ENCODE data around the gene ITGB3. TPM values are rescaled to one million over a fixed set of nuclear protein-coding genes. Genes with fewer than 3 reads are reported as not detected.

ITGB3 gene
- total RNA-seq, 1 experiment from 2014 or later, result not detected

GRCh38 chr17:47300718-47301117 lies 47.1 kb downstream of the ITGB3 start:
- ChIA-PET POLR2A (no interaction called here), RAD21 (ENCODE audit: low non-redundant PET in 1 of 2, low total read pairs in 2 of 2, uncharacterized antibody in 2 of 2, unreplicated experiment in 2 of 2) (no interaction called here), CTCF (interaction anchor here (0.7 to 1.0 kb wide), 2 partner anchors 9 to 14 kb away, joined by 3 read pairs; no protein-coding TSS in a partner anchor)
- H3K9me3 ChIP-seq (ENCODE audit: control insufficient read depth in 1 of 2, insufficient read depth in 1 of 2, low read depth in 1 of 2, low read length in 2 of 2), result no peaks in the 10 kb centered on the region
- no TSS peak for BruUV-seq (replicated peaks)
- H3K4me3 ChIP-seq (replicated peaks in 1 of 2; ENCODE audit: low read depth in 1 of 2, low read length in 2 of 2), result no peak overlapping the region
- no peaks in the 10 kb centered on the region for H3K9me2 ChIP-seq (ENCODE audit: insufficient read depth)
- peaks cover 7 to 9% of the 10 kb centered on the region in 2 experiments for H3K4me1 ChIP-seq (ENCODE audit: control insufficient read depth in 1 of 2, insufficient read depth in 2 of 2, low read length in 2 of 2)
- DNase-seq (ENCODE audit: low read depth, low spot score) (no peak), ATAC-seq (no peak)
- no peak overlapping the region for H3K9ac ChIP-seq (ENCODE audit: low read length)
- H2AFZ ChIP-seq (ENCODE audit: low read depth, low read length, poor library complexity, severe bottlenecking), result no peak overlapping the region
- H3K27ac ChIP-seq (ENCODE audit: low read depth, low read length), result no peak overlapping the region
- intact Hi-C loops (cut with micrococcal nuclease), result no loop called here
- H3K36me3 ChIP-seq (ENCODE audit: control insufficient read depth in 1 of 2, insufficient read depth in 2 of 2, low read length in 2 of 2), result no peaks in the 10 kb centered on the region
- no peaks in the 10 kb centered on the region for H3K27me3 ChIP-seq (ENCODE audit: insufficient read depth, low read length)
- H4K20me1 ChIP-seq (ENCODE audit: insufficient read depth), result no peaks in the 10 kb centered on the region
- TF ChIP-seq CEBPB (IDR thresholded peaks at IDR 0.05; ENCODE audit: low read depth) (no peak), SP1 (IDR thresholded peaks at IDR 0.05; ENCODE audit: low read depth) (no peak), JUND (IDR thresholded peaks at IDR 0.05) (no peak), YY1 (IDR thresholded peaks at IDR 0.05; ENCODE audit: extremely low read depth, insufficient replicate concordance, low read depth, low read length) (no peak), TCF7L2 (IDR thresholded peaks at IDR 0.05; ENCODE audit: borderline replicate concordance, extremely low read depth, insufficient read depth, insufficient read length) (no peak), FOSL1 (IDR thresholded peaks at IDR 0.05; ENCODE audit: low read depth) (no peak), CTCF (IDR thresholded peaks at IDR 0.05 in 2 of 3, conservative IDR thresholded peaks at IDR 0.05 in 1 of 3; ENCODE audit: borderline replicate concordance in 1 of 3, insufficient read depth in 1 of 3, low read depth in 2 of 3, low read length in 2 of 3) (no peak), SRF (IDR thresholded peaks at IDR 0.05; ENCODE audit: low read depth) (no peak), ZBTB33 (IDR thresholded peaks at IDR 0.05; ENCODE audit: extremely low read depth, insufficient replicate concordance, low read length) (no peak), EGR1 (IDR thresholded peaks at IDR 0.05; ENCODE audit: low read depth) (no peak), SIN3A (IDR thresholded peaks at IDR 0.05; ENCODE audit: low read depth) (no peak), POLR2AphosphoS5 (IDR thresholded peaks at IDR 0.05; ENCODE audit: low read depth, low read length) (no peak), MAX (IDR thresholded peaks at IDR 0.05) (no peak), EZH2 (IDR thresholded peaks at IDR 0.05) (no peak), REST (IDR thresholded peaks at IDR 0.05; ENCODE audit: low read depth) (no peak), CBX3 (IDR thresholded peaks at IDR 0.05; ENCODE audit: low read depth) (no peak), ZNF274 (IDR thresholded peaks at IDR 0.05; ENCODE audit: low read depth, low read length) (no peak)
- no peaks in the 10 kb centered on the region for H3K79me2 ChIP-seq (ENCODE audit: insufficient read depth, low read length)
- no peak overlapping the region for H3K4me2 ChIP-seq (ENCODE audit: low read length)

All from HCT116 (cell line).